HG03139 (cell line): Measurements from ENCODE around the gene OGDH.

Experiments
- ATAC-seq: cut with Tn5 transposase; IDR thresholded peaks from one replicate; pipeline ENCODE4 v1.9.1; 2021; ENCODE audit not compliant: unreplicated experiment

OGDH gene

GRCh38 chr7:44735403-44736165 lies 129.2 kb downstream of the OGDH start:
- no peak for ATAC-seq

- ATAC-seq = no peak
Observed at GRCh38 chr7:44736896-44737295, 130.5 kb downstream of the OGDH start.

- ATAC-seq = no peak
Observed at GRCh38 chr7:44738051-44738723, 131.8 kb downstream of the OGDH start.

GRCh38 chr7:44738876-44739665 lies 132.6 kb downstream of the OGDH start:
- no peak for ATAC-seq

GRCh38 chr7:44740055-44740454 lies 133.6 kb downstream of the OGDH start:
- no peak for ATAC-seq

GRCh38 chr7:44743750-44744149 lies 137.3 kb downstream of the OGDH start:
- no peak for ATAC-seq

GRCh38 chr7:44748045-44748947 lies 141.9 kb downstream of the OGDH start, which contains the start of gene ZMIZ2:
Gene ZMIZ2 (plus strand): TSS chr7:44748847. CDS start chr7:44756250, 7,403 bp downstream.
- ATAC-seq = peak; percentile 58

- ATAC-seq = peak; percentile 13
Observed at GRCh38 chr7:44748948-44749731, 142.7 kb downstream of the OGDH start.

GRCh38 chr7:44749992-44750391 lies 143.6 kb downstream of the OGDH start:
- ATAC-seq = no peak

- ATAC-seq = no peak
Observed at GRCh38 chr7:44750424-44750823, 144.0 kb downstream of the OGDH start.

- peak; percentile 45 for ATAC-seq
Observed at GRCh38 chr7:44750921-44751571, 144.6 kb downstream of the OGDH start.

GRCh38 chr7:44752822-44753221 lies 146.4 kb downstream of the OGDH start:
- no peak for ATAC-seq

GRCh38 chr7:44754802-44755697 lies 148.6 kb downstream of the OGDH start:
- no peak for ATAC-seq

- ATAC-seq = no peak
Observed at GRCh38 chr7:44755698-44756627, 149.5 kb downstream of the OGDH start.

- ATAC-seq = no peak
Observed at GRCh38 chr7:44756904-44757303, 150.5 kb downstream of the OGDH start.

- no peak for ATAC-seq
Observed at GRCh38 chr7:44757311-44757710, 150.9 kb downstream of the OGDH start.

- ATAC-seq = no peak
Observed at GRCh38 chr7:44757739-44758138, 151.3 kb downstream of the OGDH start.
